HCT116 (cell line): ENCODE results near the gene TEDC1. TPM values are rescaled to one million over a fixed set of nuclear protein-coding genes. Genes with fewer than 3 reads are reported as not detected.

Experiments used
- ATAC-seq: fragments of 200-7000 bp; cut with Tn5 transposase; 2 replicates; pipeline ENCODE4 v1.9.1; 2020; ENCODE audit warnings: mild to moderate bottlenecking, moderate library complexity
- BruUV-seq: library from RNA; stranded (reverse); fragments of 400-500 nt; replicated peaks from 2 replicates; lab custom pipeline; 2021; lab: Mats Ljungman, UMichigan
- CTCF ChIA-PET: fragments of 300-600 bp; sonication (Branson Sonifier 250); formaldehyde crosslinking; loops from one replicate; lab custom pipeline; 2021; ENCODE audit warnings: antibody characterized with exemption; lab: Charles Lee
- POLR2A ChIA-PET: fragments of 300-600, 350-600 bp; sonication (Branson Sonifier 250); formaldehyde crosslinking; loops from one replicate; lab custom pipeline; 2021; ENCODE audit warnings: antibody characterized with exemption; lab: Charles Lee
- RAD21 ChIA-PET, 2 experiments: fragments of 300-600 bp; sonication (Branson Sonifier 250); formaldehyde crosslinking; loops; one replicate each; lab custom pipeline; 2023; ENCODE audit warnings: low total read pairs in 2 of 2; ENCODE audit not compliant: uncharacterized antibody in 2 of 2, unreplicated experiment in 2 of 2, low non-redundant PET in 1 of 2; lab: Charles Lee
- DNase-seq: peaks from one replicate; pipeline ENCODE4 v3.0.0-alpha.2; 2010; ENCODE audit warnings: low read depth, low spot score
- H2AFZ ChIP-seq: fragments of 200-600 bp; shearing (Covaris generic), sonication (generic); 2 replicates; pipeline ENCODE4 v1.6.1; 2017; ENCODE audit warnings: low read depth, mixed run types, mixed read lengths, antibody characterized with exemption, low read length; ENCODE audit not compliant: poor library complexity, severe bottlenecking
- H3K27ac ChIP-seq: 2 replicates; pipeline ENCODE4 v1.5.1; 2012; ENCODE audit warnings: low read depth, low read length
- H3K27me3 ChIP-seq: fragments of 200-600 bp; sonication (generic); 2 replicates; pipeline ENCODE4 v1.6.1; 2016; ENCODE audit warnings: mixed run types, low read length, mixed read lengths; ENCODE audit not compliant: insufficient read depth
- H3K36me3 ChIP-seq, 2 experiments: fragments of 200-500 bp in 1 of 2; fragments of 200-600 bp in 1 of 2; sonication (Bioruptor generic) in 1 of 2; sonication (generic) in 1 of 2; 2 replicates each; pipeline versions ENCODE4 v1.5.1 to v1.6.1; 2014 to 2016; ENCODE audit warnings: low read length in 2 of 2, inconsistent platforms in 1 of 2, mixed read lengths in 1 of 2, mixed run types in 1 of 2; ENCODE audit not compliant: insufficient read depth in 2 of 2, control insufficient read depth in 1 of 2
- H3K4me1 ChIP-seq, 2 experiments: fragments of 200-600 bp in 1 of 2; sonication (generic) in 1 of 2; 2 replicates each; pipeline versions ENCODE4 v1.5.1 to v1.6.1; 2012 to 2017; ENCODE audit warnings: low read length in 2 of 2, inconsistent platforms in 1 of 2, mild to moderate bottlenecking in 1 of 2, mixed read lengths in 1 of 2, mixed run types in 1 of 2, moderate library complexity in 1 of 2; ENCODE audit not compliant: insufficient read depth in 2 of 2, control insufficient read depth in 1 of 2
- H3K4me2 ChIP-seq: fragments of 200-600 bp; sonication (generic); 2 replicates; pipeline ENCODE4 v1.6.1; 2017; ENCODE audit warnings: mixed run types, low read length, mixed read lengths
- H3K4me3 ChIP-seq, 2 experiments: fragments of 200-600 bp in 1 of 2; sonication (generic) in 1 of 2; replicated peaks in 1 of 2; 2 replicates each; pipeline ENCODE4 v1.5.1; 2011 to 2016; ENCODE audit warnings: low read length in 2 of 2, control low read depth in 1 of 2, low read depth in 1 of 2, mild to moderate bottlenecking in 1 of 2, mixed read lengths in 1 of 2, mixed run types in 1 of 2
- H3K79me2 ChIP-seq: fragments of 200-600 bp; sonication (generic); 2 replicates; pipeline ENCODE4 v1.6.1; 2017; ENCODE audit warnings: mild to moderate bottlenecking, mixed run types, low read length, moderate library complexity, mixed read lengths; ENCODE audit not compliant: insufficient read depth
- H3K9ac ChIP-seq: fragments of 200-600 bp; sonication (generic); 2 replicates; pipeline ENCODE4 v1.6.1; 2016; ENCODE audit warnings: low read length, mixed read lengths
- H3K9me2 ChIP-seq: fragments of 200-600 bp; sonication (generic), shearing (Covaris generic); 2 replicates; pipeline ENCODE4 v1.6.1; 2017; ENCODE audit warnings: mixed run types, mild to moderate bottlenecking, moderate library complexity; ENCODE audit not compliant: insufficient read depth
- H3K9me3 ChIP-seq, 2 experiments: fragments of 200-500 bp in 1 of 2; fragments of 200-600 bp in 1 of 2; sonication (Bioruptor generic) in 1 of 2; sonication (generic) in 1 of 2; 2 replicates each; pipeline ENCODE4 v1.6.1; 2014 to 2017; ENCODE audit warnings: low read length in 2 of 2, mixed read lengths in 2 of 2, inconsistent platforms in 1 of 2, low read depth in 1 of 2, mild to moderate bottlenecking in 1 of 2, mixed run types in 1 of 2, moderate library complexity in 1 of 2; ENCODE audit not compliant: control insufficient read depth in 1 of 2, insufficient read depth in 1 of 2
- H4K20me1 ChIP-seq: fragments of 200-600 bp; sonication (generic), shearing (Covaris generic); 2 replicates; pipeline ENCODE4 v1.6.1; 2017; ENCODE audit warnings: mixed run types, mild to moderate bottlenecking, moderate library complexity; ENCODE audit not compliant: insufficient read depth
- CEBPB ChIP-seq: IDR thresholded peaks from 2 replicates; pipeline ENCODE4 v1.6.1; 2012; ENCODE audit warnings: low read depth
- EGR1 ChIP-seq: IDR thresholded peaks from 2 replicates; pipeline ENCODE4 v1.6.1; 2012; ENCODE audit warnings: low read depth
- ELF1 ChIP-seq: IDR thresholded peaks from 2 replicates; pipeline ENCODE4 v1.6.1; 2012; ENCODE audit warnings: low read depth, borderline replicate concordance
- EZH2 ChIP-seq: fragments of 200-600 bp; sonication (generic); IDR thresholded peaks from 2 replicates; pipeline ENCODE4 v1.6.1; 2017; ENCODE audit warnings: antibody characterized with exemption, mixed run types
- EZH2phosphoT487 ChIP-seq: fragments of 200-600 bp; IDR thresholded peaks from 2 replicates; pipeline ENCODE4 v1.6.1; 2018; ENCODE audit warnings: antibody characterized with exemption, borderline replicate concordance
- POLR2AphosphoS5 ChIP-seq: IDR thresholded peaks from 2 replicates; pipeline ENCODE4 v1.6.1; 2011; ENCODE audit warnings: mild to moderate bottlenecking, low read depth, low read length, moderate library complexity
- SP1 ChIP-seq: IDR thresholded peaks from 2 replicates; pipeline ENCODE4 v1.6.1; 2012; ENCODE audit warnings: low read depth
- SRF ChIP-seq: IDR thresholded peaks from 2 replicates; pipeline ENCODE4 v1.6.1; 2012; ENCODE audit warnings: low read depth
- TCF7L2 ChIP-seq: IDR thresholded peaks from 2 replicates; pipeline ENCODE4 v1.7.0; 2011; ENCODE audit warnings: borderline replicate concordance, inconsistent platforms; ENCODE audit not compliant: insufficient read depth, insufficient read length; ENCODE audit errors: extremely low read depth
- ZNF274 ChIP-seq: fragments of 200-500 bp; sonication (Bioruptor generic); IDR thresholded peaks from 2 replicates; pipeline ENCODE4 v1.6.1; 2014; ENCODE audit warnings: mild to moderate bottlenecking, low read depth, low read length, inconsistent platforms
- intact Hi-C: fragments of 100-400 bp; cut with micrococcal nuclease; formaldehyde crosslinking; loops from 2 replicates; pipeline ENCODE4 v1.10.0; 2022
- total RNA-seq: library from RNA; stranded (reverse); gene quantifications from one replicate; pipeline ENCODE4 v1.2.1, GENCODE V29; 2021; ENCODE audit not compliant: unreplicated experiment
- TF ChIP-seq, protein P1 (sequence below), 3 experiments: fragments of 200-600 bp in 1 of 3; sonication (generic) in 1 of 3; IDR thresholded peaks in 2 of 3; conservative IDR thresholded peaks in 1 of 3; 2 replicates each; pipeline ENCODE4 v1.5.1; 2012 to 2017; ENCODE audit warnings: low read depth in 2 of 3, low read length in 2 of 3, antibody characterized with exemption in 1 of 3, borderline replicate concordance in 1 of 3, control low read depth in 1 of 3, mild to moderate bottlenecking in 1 of 3, mixed read lengths in 1 of 3, mixed run types in 1 of 3, moderate library complexity in 1 of 3; ENCODE audit not compliant: insufficient read depth in 1 of 3
- TF ChIP-seq, protein P2 (sequence below): IDR thresholded peaks from 2 replicates; pipeline ENCODE4 v1.6.1; 2011; ENCODE audit warnings: mild to moderate bottlenecking, low read length, moderate library complexity; ENCODE audit not compliant: insufficient replicate concordance; ENCODE audit errors: extremely low read depth
- TF ChIP-seq, protein P3 (sequence below): IDR thresholded peaks from 2 replicates; pipeline ENCODE4 v1.6.1; 2012
- TF ChIP-seq, protein P4 (sequence below): IDR thresholded peaks from 2 replicates; pipeline ENCODE4 v1.6.1; 2012; ENCODE audit warnings: low read depth
- TF ChIP-seq, protein P5 (sequence below): IDR thresholded peaks from 2 replicates; pipeline ENCODE4 v1.6.1; 2012

TEDC1 gene
- total RNA-seq, 1 experiment from 2014 or later = 40.4 TPM

DNA sequence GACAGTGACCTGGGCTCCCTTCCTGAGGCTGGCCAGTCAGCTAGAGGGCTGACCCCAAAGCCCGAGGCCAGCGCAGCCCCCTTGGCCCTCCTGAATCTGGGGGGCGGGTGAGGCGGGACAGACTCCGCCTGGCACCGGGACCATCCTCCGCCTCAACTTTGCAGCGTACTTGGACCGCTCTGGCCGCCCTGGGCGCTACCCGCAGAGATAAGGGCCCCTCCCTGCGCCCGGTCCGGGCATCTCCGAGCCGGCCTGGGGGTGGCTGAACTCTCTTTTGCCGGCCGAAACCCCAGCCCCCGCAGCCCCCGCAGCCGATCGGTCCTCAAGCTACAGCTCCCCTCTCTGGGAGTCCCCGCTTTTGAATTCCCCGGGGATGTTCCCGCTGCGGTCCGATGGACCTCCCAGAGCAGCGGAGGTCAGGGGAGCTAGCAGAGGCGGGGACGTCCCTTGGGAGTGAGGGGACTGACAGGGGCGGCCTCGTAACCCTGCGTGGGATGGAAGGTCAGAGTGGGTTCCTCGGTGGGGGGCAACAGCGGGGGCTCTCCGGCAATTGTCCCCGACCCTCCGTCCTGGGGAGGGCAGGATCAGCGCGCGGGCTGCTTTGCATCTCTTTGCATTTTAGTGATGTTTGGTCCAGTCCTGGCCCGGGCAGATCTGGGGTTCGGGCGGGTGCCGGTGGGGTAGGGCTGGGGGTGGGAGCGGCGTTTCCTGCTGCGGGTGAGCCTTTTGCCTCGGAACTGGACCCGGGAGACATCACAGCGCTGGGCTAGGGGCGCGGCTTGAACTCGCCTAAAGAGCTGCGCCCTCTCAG lies 4.7 kb upstream of the TEDC1 start, which contains the start of gene CRIP1:
Gene CRIP1, plus strand, starts transcription at position 724 of the 811 bp plus-strand sequence. CDS start 374 bp downstream, outside the sequence.
- H3K79me2 ChIP-seq = peaks cover 5% of the 10 kb centered on the region; the same call in 1 of the 2 replicates
- H4K20me1 ChIP-seq = no peaks in the 10 kb centered on the region
- no peaks in the 10 kb centered on the region for H3K9me3 ChIP-seq
- peak within 1 kb of the TSS; percentile 94 for H3K27ac ChIP-seq
- ChIA-PET RAD21 (no interaction called here), POLR2A (no interaction called here), CTCF (no interaction called here)
- intact Hi-C loops = no loop called here
- H3K27me3 ChIP-seq = no peaks in the 10 kb centered on the region
- peak within 1 kb of the TSS; percentile 97 for H3K9ac ChIP-seq
- no peaks in the 10 kb centered on the region for H3K36me3 ChIP-seq
- ATAC-seq = no peak
- no peak for DNase-seq
- peak within 1 kb of the TSS; percentile 99 for H3K4me2 ChIP-seq
- H3K4me1 ChIP-seq = peaks cover 33 to 79% of the 10 kb centered on the region in 2 experiments
- H3K4me3 ChIP-seq = peak within 1 kb of the TSS; percentile 65 to 87
- BruUV-seq = no TSS peak
- TF ChIP-seq, protein P1, sequence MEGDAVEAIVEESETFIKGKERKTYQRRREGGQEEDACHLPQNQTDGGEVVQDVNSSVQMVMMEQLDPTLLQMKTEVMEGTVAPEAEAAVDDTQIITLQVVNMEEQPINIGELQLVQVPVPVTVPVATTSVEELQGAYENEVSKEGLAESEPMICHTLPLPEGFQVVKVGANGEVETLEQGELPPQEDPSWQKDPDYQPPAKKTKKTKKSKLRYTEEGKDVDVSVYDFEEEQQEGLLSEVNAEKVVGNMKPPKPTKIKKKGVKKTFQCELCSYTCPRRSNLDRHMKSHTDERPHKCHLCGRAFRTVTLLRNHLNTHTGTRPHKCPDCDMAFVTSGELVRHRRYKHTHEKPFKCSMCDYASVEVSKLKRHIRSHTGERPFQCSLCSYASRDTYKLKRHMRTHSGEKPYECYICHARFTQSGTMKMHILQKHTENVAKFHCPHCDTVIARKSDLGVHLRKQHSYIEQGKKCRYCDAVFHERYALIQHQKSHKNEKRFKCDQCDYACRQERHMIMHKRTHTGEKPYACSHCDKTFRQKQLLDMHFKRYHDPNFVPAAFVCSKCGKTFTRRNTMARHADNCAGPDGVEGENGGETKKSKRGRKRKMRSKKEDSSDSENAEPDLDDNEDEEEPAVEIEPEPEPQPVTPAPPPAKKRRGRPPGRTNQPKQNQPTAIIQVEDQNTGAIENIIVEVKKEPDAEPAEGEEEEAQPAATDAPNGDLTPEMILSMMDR (IDR thresholded peaks at IDR 0.05 in 2 of 3, conservative IDR thresholded peaks at IDR 0.05 in 1 of 3; ENCODE audit: borderline replicate concordance in 1 of 3, insufficient read depth in 1 of 3, low read depth in 2 of 3, low read length in 2 of 3) = no peak
- TF ChIP-seq EZH2 (no peak), TCF7L2 (no peak), EGR1 (no peak), ZNF274 (no peak), POLR2AphosphoS5 (no peak), ELF1 (no peak), SP1 (no peak), CEBPB (no peak), EZH2phosphoT487 (no peak), SRF (no peak)
- TF ChIP-seq, protein P2, sequence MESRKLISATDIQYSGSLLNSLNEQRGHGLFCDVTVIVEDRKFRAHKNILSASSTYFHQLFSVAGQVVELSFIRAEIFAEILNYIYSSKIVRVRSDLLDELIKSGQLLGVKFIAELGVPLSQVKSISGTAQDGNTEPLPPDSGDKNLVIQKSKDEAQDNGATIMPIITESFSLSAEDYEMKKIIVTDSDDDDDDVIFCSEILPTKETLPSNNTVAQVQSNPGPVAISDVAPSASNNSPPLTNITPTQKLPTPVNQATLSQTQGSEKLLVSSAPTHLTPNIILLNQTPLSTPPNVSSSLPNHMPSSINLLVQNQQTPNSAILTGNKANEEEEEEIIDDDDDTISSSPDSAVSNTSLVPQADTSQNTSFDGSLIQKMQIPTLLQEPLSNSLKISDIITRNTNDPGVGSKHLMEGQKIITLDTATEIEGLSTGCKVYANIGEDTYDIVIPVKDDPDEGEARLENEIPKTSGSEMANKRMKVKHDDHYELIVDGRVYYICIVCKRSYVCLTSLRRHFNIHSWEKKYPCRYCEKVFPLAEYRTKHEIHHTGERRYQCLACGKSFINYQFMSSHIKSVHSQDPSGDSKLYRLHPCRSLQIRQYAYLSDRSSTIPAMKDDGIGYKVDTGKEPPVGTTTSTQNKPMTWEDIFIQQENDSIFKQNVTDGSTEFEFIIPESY = no peak
- TF ChIP-seq, protein P3, sequence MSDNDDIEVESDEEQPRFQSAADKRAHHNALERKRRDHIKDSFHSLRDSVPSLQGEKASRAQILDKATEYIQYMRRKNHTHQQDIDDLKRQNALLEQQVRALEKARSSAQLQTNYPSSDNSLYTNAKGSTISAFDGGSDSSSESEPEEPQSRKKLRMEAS = no peak
- TF ChIP-seq, protein P4, sequence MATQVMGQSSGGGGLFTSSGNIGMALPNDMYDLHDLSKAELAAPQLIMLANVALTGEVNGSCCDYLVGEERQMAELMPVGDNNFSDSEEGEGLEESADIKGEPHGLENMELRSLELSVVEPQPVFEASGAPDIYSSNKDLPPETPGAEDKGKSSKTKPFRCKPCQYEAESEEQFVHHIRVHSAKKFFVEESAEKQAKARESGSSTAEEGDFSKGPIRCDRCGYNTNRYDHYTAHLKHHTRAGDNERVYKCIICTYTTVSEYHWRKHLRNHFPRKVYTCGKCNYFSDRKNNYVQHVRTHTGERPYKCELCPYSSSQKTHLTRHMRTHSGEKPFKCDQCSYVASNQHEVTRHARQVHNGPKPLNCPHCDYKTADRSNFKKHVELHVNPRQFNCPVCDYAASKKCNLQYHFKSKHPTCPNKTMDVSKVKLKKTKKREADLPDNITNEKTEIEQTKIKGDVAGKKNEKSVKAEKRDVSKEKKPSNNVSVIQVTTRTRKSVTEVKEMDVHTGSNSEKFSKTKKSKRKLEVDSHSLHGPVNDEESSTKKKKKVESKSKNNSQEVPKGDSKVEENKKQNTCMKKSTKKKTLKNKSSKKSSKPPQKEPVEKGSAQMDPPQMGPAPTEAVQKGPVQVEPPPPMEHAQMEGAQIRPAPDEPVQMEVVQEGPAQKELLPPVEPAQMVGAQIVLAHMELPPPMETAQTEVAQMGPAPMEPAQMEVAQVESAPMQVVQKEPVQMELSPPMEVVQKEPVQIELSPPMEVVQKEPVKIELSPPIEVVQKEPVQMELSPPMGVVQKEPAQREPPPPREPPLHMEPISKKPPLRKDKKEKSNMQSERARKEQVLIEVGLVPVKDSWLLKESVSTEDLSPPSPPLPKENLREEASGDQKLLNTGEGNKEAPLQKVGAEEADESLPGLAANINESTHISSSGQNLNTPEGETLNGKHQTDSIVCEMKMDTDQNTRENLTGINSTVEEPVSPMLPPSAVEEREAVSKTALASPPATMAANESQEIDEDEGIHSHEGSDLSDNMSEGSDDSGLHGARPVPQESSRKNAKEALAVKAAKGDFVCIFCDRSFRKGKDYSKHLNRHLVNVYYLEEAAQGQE = no peak
- TF ChIP-seq, protein P5, sequence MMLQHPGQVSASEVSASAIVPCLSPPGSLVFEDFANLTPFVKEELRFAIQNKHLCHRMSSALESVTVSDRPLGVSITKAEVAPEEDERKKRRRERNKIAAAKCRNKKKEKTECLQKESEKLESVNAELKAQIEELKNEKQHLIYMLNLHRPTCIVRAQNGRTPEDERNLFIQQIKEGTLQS = no peak
- H3K9me2 ChIP-seq = no peaks in the 10 kb centered on the region
- no peak within 1 kb of the TSS for H2AFZ ChIP-seq
